Prostate gland (tissue), 2 donors: ENCODE results near the gene SOBP.

Experiments
- POLR2A ChIP-seq: fragments of 450-650 bp; IDR thresholded peaks from one replicate; pipeline ENCODE4 v1.6.1; 2016; ENCODE audit warnings: antibody characterized with exemption, mild to moderate bottlenecking
- TF ChIP-seq, protein P1 (sequence below), 4 experiments: fragments of 200-600 bp in 2 of 4; fragments of 450-650 bp in 2 of 4; sonication (generic) in 2 of 4; IDR thresholded peaks; 1 replicate in 3 of 4; 2 replicates in 1 of 4; pipeline ENCODE4 v1.5.1; 2016 to 2019; ENCODE audit warnings: antibody characterized with exemption in 4 of 4, mild to moderate bottlenecking in 2 of 4, moderate library complexity in 2 of 4

DNA sequence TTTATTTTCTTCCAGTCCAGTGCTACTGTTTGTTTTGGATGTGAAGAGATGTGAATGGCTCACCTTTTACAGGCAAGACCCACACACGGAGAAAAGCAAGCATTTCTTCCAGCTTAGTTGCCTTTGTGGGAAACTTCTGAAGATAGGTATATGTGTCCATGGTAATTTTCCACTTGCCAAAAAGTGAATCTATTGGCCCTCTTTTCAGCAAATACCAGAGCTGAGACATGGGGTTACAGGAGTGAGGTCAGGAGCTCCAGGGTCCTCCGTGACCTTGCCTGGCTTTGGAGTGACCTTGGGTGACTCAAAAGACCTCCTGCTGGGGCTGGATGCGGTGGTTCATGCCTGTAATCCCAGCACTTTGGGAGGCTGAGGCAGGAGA, 167.4 kb downstream of the SOBP start:
- TF ChIP-seq, protein P1, sequence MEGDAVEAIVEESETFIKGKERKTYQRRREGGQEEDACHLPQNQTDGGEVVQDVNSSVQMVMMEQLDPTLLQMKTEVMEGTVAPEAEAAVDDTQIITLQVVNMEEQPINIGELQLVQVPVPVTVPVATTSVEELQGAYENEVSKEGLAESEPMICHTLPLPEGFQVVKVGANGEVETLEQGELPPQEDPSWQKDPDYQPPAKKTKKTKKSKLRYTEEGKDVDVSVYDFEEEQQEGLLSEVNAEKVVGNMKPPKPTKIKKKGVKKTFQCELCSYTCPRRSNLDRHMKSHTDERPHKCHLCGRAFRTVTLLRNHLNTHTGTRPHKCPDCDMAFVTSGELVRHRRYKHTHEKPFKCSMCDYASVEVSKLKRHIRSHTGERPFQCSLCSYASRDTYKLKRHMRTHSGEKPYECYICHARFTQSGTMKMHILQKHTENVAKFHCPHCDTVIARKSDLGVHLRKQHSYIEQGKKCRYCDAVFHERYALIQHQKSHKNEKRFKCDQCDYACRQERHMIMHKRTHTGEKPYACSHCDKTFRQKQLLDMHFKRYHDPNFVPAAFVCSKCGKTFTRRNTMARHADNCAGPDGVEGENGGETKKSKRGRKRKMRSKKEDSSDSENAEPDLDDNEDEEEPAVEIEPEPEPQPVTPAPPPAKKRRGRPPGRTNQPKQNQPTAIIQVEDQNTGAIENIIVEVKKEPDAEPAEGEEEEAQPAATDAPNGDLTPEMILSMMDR (IDR thresholded peaks at IDR 0.05) = no peak
- TF ChIP-seq POLR2A = no peak
